ENCODE data around the gene KIFC1. TPM values are rescaled to one million over a fixed set of nuclear protein-coding genes. Genes with fewer than 3 reads are reported as not detected.

KIFC1 gene
- total and polyA plus RNA-seq, 2 experiments from 2014 or later = 4.0 to 14.4 TPM

DNA sequence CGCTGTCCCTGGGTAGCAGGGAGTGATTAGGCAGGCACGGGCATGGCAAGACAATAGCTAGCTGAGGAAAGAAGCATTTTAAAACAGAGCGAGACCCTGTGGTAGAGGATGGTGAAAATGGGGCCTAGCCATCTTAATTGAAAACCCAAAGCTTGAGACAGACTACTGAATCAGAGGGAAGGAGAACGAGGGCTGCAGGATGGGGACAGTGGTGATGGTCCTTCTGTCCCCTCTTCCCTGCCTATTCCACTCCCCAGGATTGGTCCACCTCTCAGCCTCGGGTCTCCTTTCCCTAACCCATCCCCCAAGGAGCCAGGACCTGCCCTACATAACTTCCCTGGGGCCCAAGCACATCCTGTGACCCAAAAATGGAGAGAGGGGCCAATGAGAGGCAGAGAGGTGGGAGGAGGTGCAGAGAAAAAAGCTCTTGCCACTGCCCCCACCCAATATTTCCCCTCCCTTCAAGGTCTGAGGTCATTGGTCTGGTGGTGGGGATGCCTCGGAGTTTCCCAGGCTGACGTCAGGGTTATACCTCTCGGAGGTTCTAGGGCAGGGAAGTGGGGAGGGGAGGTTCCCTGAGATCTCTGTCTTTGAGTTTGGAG lies 27.2 kb downstream of the KIFC1 start:
- no peaks in the 10 kb centered on the region for H4K20me1 ChIP-seq (ENCODE audit: insufficient read depth)
- peaks cover 35% of the 10 kb centered on the region for H3K4me1 ChIP-seq (ENCODE audit: insufficient read depth)
- H3F3A ChIP-seq (ENCODE audit: insufficient read depth) = peaks cover 34% of the 10 kb centered on the region
- peak overlapping the region; percentile 95 for H3K27ac ChIP-seq
- peak overlapping the region; percentile 71 for H2AFZ ChIP-seq
- no peaks in the 10 kb centered on the region for H3K9me3 ChIP-seq (ENCODE audit: low read depth)
- no peak for DNase-seq
- H3K4me2 ChIP-seq (ENCODE audit: unreplicated experiment) = peak overlapping the region; percentile 86
- no peaks in the 10 kb centered on the region for H3K27me3 ChIP-seq (replicated peaks; ENCODE audit: insufficient read depth)
- H3K36me3 ChIP-seq (ENCODE audit: low read depth) = no peaks in the 10 kb centered on the region
- in situ Hi-C loops (cut with MboI) = no loop called here
- peak overlapping the region; percentile 68 for H3K4me3 ChIP-seq
- 50 to 54% methylated on average over 8 of the region's 8 CpGs for WGBS, 2 experiments (ENCODE audit: low coverage in 1 of 2, low lambda C conversion rate in 2 of 2, missing lambda C conversion rate in 2 of 2)
- no peak for TF ChIP-seq EZH2phosphoT487 (IDR thresholded peaks at IDR 0.05; ENCODE audit: insufficient read depth, low read depth)
- TF ChIP-seq EZH2 (IDR thresholded peaks at IDR 0.05; ENCODE audit: insufficient read depth, poor library complexity, severe bottlenecking) = no peak
- peak overlapping the region; percentile 84 for H3K9ac ChIP-seq
- no peaks in the 10 kb centered on the region for H3K9me2 ChIP-seq (ENCODE audit: insufficient read depth)
- peaks cover 82% of the 10 kb centered on the region for H3K79me2 ChIP-seq (ENCODE audit: insufficient read depth)

DNA sequence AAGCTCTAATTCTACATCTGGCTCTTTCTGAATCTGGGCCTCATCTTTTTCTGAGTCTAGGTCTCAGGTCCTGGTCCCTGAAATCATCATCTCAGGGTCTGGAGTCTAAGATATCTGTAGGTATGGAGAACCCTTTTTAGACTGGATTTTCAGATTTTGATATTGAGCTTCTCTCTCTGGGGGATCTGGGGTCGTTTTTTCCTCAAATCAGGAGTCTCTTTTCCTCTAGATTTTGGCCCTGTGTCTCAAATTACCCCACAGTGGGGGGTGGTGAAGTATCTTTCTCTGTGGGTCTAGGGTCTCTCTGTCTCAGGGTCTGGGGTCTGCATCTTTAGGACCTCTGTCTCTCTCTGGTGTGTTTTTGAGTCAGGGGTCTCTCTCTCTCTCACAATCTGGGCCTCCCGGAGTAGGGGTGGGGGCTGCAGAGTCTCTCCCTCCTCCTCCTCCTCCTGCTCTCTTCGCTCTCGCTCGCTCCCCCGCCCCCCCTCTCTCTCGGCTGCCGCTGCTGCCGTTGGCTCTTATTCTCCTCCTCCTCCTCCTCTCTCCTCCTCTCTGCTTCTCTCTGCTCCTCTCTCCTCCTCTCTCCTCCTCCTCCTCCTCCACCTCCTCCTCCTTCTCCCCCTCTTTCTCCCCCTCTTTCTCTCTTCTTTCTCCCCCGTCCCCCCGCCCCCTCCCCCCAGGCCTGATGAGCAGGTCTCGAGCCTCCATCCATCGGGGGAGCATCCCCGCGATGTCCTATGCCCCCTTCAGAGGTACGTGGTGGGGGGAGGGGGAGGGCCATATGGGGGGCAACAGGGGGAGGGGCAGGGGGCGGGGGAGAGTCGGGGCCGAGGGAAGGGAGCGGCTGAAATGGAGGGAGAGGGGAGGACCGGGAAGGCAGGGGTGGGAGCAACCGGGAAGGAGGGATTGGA lies 28.2 kb downstream of the KIFC1 start, which contains the start of gene SYNGAP1:
TSS of gene SYNGAP1 (plus strand) at position 486 of the 911 bp plus-strand sequence. CDS start at position 686, 200 bp downstream.
- Histone ChIP-seq H3K27me3 (replicated peaks; ENCODE audit: insufficient read depth) (no peaks in the 10 kb centered on the region), H3K4me1 (ENCODE audit: insufficient read depth) (peaks cover 43% of the 10 kb centered on the region), H3K9me2 (ENCODE audit: insufficient read depth) (no peaks in the 10 kb centered on the region), H3K4me2 (ENCODE audit: unreplicated experiment) (peak within 1 kb of the TSS; percentile 97), H2AFZ (peak within 1 kb of the TSS; percentile 87), H3K4me3 (peak within 1 kb of the TSS; percentile 81), H3K9me3 (ENCODE audit: low read depth) (no peaks in the 10 kb centered on the region), H4K20me1 (ENCODE audit: insufficient read depth) (no peaks in the 10 kb centered on the region), H3K27ac (peak within 1 kb of the TSS; percentile 95), H3K9ac (peak within 1 kb of the TSS; percentile 87), H3F3A (ENCODE audit: insufficient read depth) (peaks cover 36% of the 10 kb centered on the region), H3K79me2 (ENCODE audit: insufficient read depth) (peaks cover 81% of the 10 kb centered on the region), H3K36me3 (ENCODE audit: low read depth) (no peaks in the 10 kb centered on the region)
- TF ChIP-seq EZH2 (IDR thresholded peaks at IDR 0.05; ENCODE audit: insufficient read depth, poor library complexity, severe bottlenecking) (no peak), EZH2phosphoT487 (IDR thresholded peaks at IDR 0.05; ENCODE audit: insufficient read depth, low read depth) (no peak)
- WGBS, 2 experiments (ENCODE audit: low coverage in 1 of 2, low lambda C conversion rate in 2 of 2, missing lambda C conversion rate in 2 of 2) = 4 to 19% methylated on average over 7 to 22 of the region's 22 CpGs
- in situ Hi-C loops (cut with MboI) = no loop called here
- peak; percentile 63 for DNase-seq

DNA sequence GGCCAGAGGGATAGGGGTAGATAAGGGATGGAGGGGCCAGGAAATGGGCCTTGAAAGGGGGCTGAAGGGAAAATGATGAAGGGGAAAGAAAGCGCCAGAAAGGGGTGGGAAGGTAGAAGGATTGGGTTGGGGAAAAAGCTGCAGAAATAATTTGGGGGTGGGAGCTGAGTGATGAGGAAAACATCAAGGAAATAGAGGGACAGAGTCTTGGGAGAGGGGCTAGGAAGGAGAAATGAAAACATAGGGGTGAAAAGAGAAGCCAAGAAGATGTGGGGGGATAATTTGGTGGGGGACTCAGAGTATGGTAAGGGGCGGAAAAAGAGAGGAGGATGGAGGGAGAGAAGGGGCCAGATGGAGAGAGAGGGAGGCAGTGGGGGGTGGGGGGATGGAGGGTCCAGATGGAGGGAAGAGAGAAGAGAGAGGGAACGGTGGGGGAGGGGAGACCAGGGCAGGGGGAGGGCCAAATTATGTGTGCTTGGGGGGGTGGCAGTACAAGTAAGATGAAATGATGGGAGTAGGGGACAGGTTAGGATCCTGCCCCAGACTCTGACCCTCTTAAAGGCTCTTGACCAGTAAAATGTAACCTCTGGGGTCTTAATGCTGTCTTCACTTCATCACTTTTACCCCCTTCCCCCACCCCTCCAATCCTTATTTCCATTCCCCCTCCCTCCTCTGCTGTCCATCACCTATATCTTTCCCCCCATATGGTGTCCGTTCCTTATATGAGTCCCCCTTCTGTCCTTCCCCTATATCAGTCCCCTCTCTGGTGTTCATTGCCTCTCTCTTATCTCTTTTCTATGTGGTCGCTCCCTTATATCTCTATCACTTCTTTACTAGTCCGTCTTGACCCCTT lies 29.1 kb downstream of the KIFC1 start:
- H3K9ac ChIP-seq = peak overlapping the region; percentile 87; the same call in 1 of the 2 replicates
- no peak for DNase-seq
- peaks cover 37% of the 10 kb centered on the region for H3K4me1 ChIP-seq (ENCODE audit: insufficient read depth)
- H2AFZ ChIP-seq = no peak overlapping the region
- H3F3A ChIP-seq (ENCODE audit: insufficient read depth) = peaks cover 41% of the 10 kb centered on the region
- no peak overlapping the region for H3K27ac ChIP-seq
- H4K20me1 ChIP-seq (ENCODE audit: insufficient read depth) = no peaks in the 10 kb centered on the region
- H3K9me3 ChIP-seq (ENCODE audit: low read depth) = no peaks in the 10 kb centered on the region
- H3K36me3 ChIP-seq (ENCODE audit: low read depth) = no peaks in the 10 kb centered on the region
- no peaks in the 10 kb centered on the region for H3K27me3 ChIP-seq (replicated peaks; ENCODE audit: insufficient read depth)
- TF ChIP-seq EZH2 (IDR thresholded peaks at IDR 0.05; ENCODE audit: insufficient read depth, poor library complexity, severe bottlenecking) = no peak
- TF ChIP-seq EZH2phosphoT487 (IDR thresholded peaks at IDR 0.05; ENCODE audit: insufficient read depth, low read depth) = no peak
- in situ Hi-C loops (cut with MboI) = no loop called here
- peak overlapping the region; percentile 61 for H3K4me2 ChIP-seq (ENCODE audit: unreplicated experiment)
- H3K4me3 ChIP-seq = peak overlapping the region; percentile 81
- H3K9me2 ChIP-seq (ENCODE audit: insufficient read depth) = no peaks in the 10 kb centered on the region
- H3K79me2 ChIP-seq (ENCODE audit: insufficient read depth) = peaks cover 73% of the 10 kb centered on the region
- 75 to 98% methylated on average over 4 to 6 of the region's 6 CpGs for WGBS, 2 experiments (ENCODE audit: low coverage in 1 of 2, low lambda C conversion rate in 2 of 2, missing lambda C conversion rate in 2 of 2)

DNA sequence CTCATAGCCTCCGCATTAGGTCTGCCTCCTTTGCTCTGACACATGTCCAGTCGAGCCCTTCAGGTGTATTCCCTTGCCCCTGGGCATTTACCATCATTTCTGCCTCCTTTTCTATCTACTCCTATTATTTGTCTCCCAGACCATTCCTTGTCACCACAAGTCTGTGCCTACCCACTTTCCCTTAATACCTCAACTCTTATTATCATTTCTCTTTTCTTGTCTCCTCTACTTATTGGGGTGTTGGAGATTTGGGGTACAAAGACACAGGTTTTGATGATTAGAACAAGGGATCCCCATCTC lies 29.7 kb downstream of the KIFC1 start:
- no peak for TF ChIP-seq EZH2phosphoT487 (IDR thresholded peaks at IDR 0.05; ENCODE audit: insufficient read depth, low read depth)
- no peak for TF ChIP-seq EZH2 (IDR thresholded peaks at IDR 0.05; ENCODE audit: insufficient read depth, poor library complexity, severe bottlenecking)
- H3K27me3 ChIP-seq (replicated peaks; ENCODE audit: insufficient read depth) = no peaks in the 10 kb centered on the region
- H3K4me1 ChIP-seq (ENCODE audit: insufficient read depth) = peaks cover 32% of the 10 kb centered on the region
- in situ Hi-C loops (cut with MboI) = no loop called here
- no peak overlapping the region for H3K27ac ChIP-seq
- H3K79me2 ChIP-seq (ENCODE audit: insufficient read depth) = peaks cover 67% of the 10 kb centered on the region
- H4K20me1 ChIP-seq (ENCODE audit: insufficient read depth) = no peaks in the 10 kb centered on the region
- 97 to 100% methylated on average over 2 of the region's 2 CpGs for WGBS, 2 experiments (ENCODE audit: low coverage in 1 of 2, low lambda C conversion rate in 2 of 2, missing lambda C conversion rate in 2 of 2)
- no peak overlapping the region for H3K4me2 ChIP-seq (ENCODE audit: unreplicated experiment)
- no peak overlapping the region for H3K9ac ChIP-seq
- no peaks in the 10 kb centered on the region for H3K9me3 ChIP-seq (ENCODE audit: low read depth)
- H3K9me2 ChIP-seq (ENCODE audit: insufficient read depth) = no peaks in the 10 kb centered on the region
- H3K4me3 ChIP-seq = no peak overlapping the region
- H3K36me3 ChIP-seq (ENCODE audit: low read depth) = no peaks in the 10 kb centered on the region
- H2AFZ ChIP-seq = no peak overlapping the region
- peaks cover 39% of the 10 kb centered on the region for H3F3A ChIP-seq (ENCODE audit: insufficient read depth)
- no peak for DNase-seq
